IMR-90 (cell line): Measurements from ENCODE around the gene ZSWIM3. TPM values are rescaled to one million over a fixed set of nuclear protein-coding genes. Genes with fewer than 3 reads are reported as not detected.

Source experiments
- CEBPB ChIP-seq: IDR thresholded peaks from 2 replicates; pipeline ENCODE4 v1.6.1; 2012; ENCODE audit warnings: low read depth, low read length, improper control_type of control experiment
- CHD1 ChIP-seq: IDR thresholded peaks from 2 replicates; pipeline ENCODE4 v1.6.1; 2012; ENCODE audit warnings: low read depth, low read length, improper control_type of control experiment
- MAZ ChIP-seq: IDR thresholded peaks from 2 replicates; pipeline ENCODE4 v1.6.1; 2012; ENCODE audit warnings: low read depth, mild to moderate bottlenecking, low read length, improper control_type of control experiment, moderate library complexity, borderline replicate concordance
- MXI1 ChIP-seq: IDR thresholded peaks from 2 replicates; pipeline ENCODE4 v1.6.1; 2012; ENCODE audit warnings: low read depth, mild to moderate bottlenecking, low read length, moderate library complexity, borderline replicate concordance
- RFX5 ChIP-seq: IDR thresholded peaks from 2 replicates; pipeline ENCODE4 v1.8.0; 2012; ENCODE audit warnings: low read depth, mild to moderate bottlenecking, low read length, moderate library complexity
- SMC3 ChIP-seq: fragments of 150-350 bp; IDR thresholded peaks from 2 replicates; pipeline ENCODE4 v1.6.1; 2016; ENCODE audit warnings: low read depth, mild to moderate bottlenecking, antibody characterized with exemption, low read length, moderate library complexity
- polyA plus RNA-seq, 3 experiments: library from polyadenylated mRNA; depleted of rRNA; stranded (reverse); fragments of >200 nt; gene quantifications; 2 replicates each; pipeline ENCODE4 v1.2.3, GENCODE V29; 2012; ENCODE audit warnings: low replicate concordance in 1 of 3
- total RNA-seq: library from RNA; depleted of rRNA; stranded (reverse); fragments of >200 nt; gene quantifications from 2 replicates; pipeline ENCODE4 v1.2.3, GENCODE V29; 2012; rRNA removed

Gene ZSWIM3
- total and polyA plus RNA-seq, 2 of the 4 experiments (the other 2 are of a cell fraction) = 3.3 to 8.6 TPM

DNA sequence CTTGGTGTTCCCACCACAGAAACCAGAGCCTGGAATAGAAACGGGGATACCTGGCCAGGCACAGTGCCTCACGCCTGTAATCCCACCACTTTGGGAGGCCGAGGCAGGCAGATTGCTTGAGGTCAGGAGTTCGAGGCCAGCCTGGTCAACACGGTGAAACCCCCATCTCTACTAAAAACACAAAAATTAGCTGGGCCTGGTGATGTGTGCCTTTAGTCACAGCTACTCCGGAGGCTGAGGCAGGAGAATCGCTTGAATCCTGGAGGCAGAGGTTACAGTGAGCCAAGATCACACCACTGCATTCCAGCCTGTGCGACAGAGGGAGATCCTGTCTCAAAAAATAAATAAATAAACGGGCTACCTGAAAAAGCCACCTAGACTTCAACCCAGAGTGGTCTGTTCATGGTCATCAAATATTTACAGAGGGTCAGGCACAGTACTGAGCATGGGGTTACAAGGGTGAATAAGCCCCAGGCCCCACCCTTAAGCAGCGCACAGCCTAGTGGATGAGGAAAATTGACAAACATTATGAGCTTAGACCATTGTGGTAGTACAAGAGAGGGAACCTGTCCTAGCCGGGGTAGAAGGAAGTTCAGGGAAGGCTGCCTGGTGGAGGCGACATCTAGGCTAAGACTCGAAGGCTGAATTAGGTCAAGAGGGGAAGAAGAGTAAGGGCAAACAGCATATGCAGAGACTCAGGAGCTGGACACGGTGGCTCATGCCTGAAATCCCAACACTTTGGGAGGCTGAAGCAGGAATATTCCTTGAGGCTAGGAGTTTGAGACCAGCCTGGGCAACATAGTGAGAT is 69.9 kb downstream of the ZSWIM3 start (continued):
- TF ChIP-seq MAZ (no peak), CHD1 (no peak), CEBPB (no peak), MXI1 (no peak), RFX5 (no peak), SMC3 (no peak)

Other genes starting within 250 kb of the ZSWIM3 start
- not detected in 2 replicates for gene WFDC10A, start 227.9 kb upstream of the ZSWIM3 start, total RNA-seq
- not detected in 2 replicates for gene WFDC10A, start 227.9 kb upstream of the ZSWIM3 start, polyA plus RNA-seq (2012; rRNA removed)
- not detected in 2 replicates for gene WFDC9, start 226.3 kb upstream of the ZSWIM3 start, total RNA-seq
- gene WFDC9, start 226.3 kb upstream of the ZSWIM3 start, polyA plus RNA-seq (2012; rRNA removed) = not detected in 2 replicates
- gene WFDC11, start 187.4 kb upstream of the ZSWIM3 start, total RNA-seq = not detected in 2 replicates
- not detected in 2 replicates for gene WFDC11, start 187.4 kb upstream of the ZSWIM3 start, polyA plus RNA-seq (2012; rRNA removed)
- not detected in 2 replicates for gene WFDC13, start 155.6 kb upstream of the ZSWIM3 start, total RNA-seq
- not detected in 2 replicates for gene WFDC13, start 155.6 kb upstream of the ZSWIM3 start, polyA plus RNA-seq (2012; rRNA removed)
- not detected in 2 replicates for gene WFDC10B, start 152.6 kb upstream of the ZSWIM3 start, total RNA-seq
- not detected in 2 replicates for gene WFDC10B, start 152.6 kb upstream of the ZSWIM3 start, polyA plus RNA-seq (2012; rRNA removed)
- not detected in 2 replicates for gene SPINT4, start 135.3 kb upstream of the ZSWIM3 start, total RNA-seq
- gene SPINT4, start 135.3 kb upstream of the ZSWIM3 start, polyA plus RNA-seq (2012; rRNA removed) = not detected in 2 replicates
- 0.18 TPM in 1 of 2 replicates, not detected in the other for gene WFDC3, start 65.7 kb upstream of the ZSWIM3 start, total RNA-seq
- gene WFDC3, start 65.7 kb upstream of the ZSWIM3 start, polyA plus RNA-seq (2012; rRNA removed) = 0.87 and 1.4 TPM in 2 replicates
- 17.8 and 19.4 TPM in 2 replicates for gene DNTTIP1, start 65.7 kb upstream of the ZSWIM3 start, total RNA-seq
- gene DNTTIP1, start 65.7 kb upstream of the ZSWIM3 start, polyA plus RNA-seq (2012; rRNA removed) = 51.0 and 53.7 TPM in 2 replicates
- gene UBE2C, start 45.0 kb upstream of the ZSWIM3 start, total RNA-seq = 43.4 and 43.6 TPM in 2 replicates
- 120 and 124 TPM in 2 replicates for gene UBE2C, start 45.0 kb upstream of the ZSWIM3 start, polyA plus RNA-seq (2012; rRNA removed)
- 0.28 TPM in 1 of 2 replicates, not detected in the other for gene TNNC2, start 30.3 kb upstream of the ZSWIM3 start, total RNA-seq
- gene TNNC2, start 30.3 kb upstream of the ZSWIM3 start, polyA plus RNA-seq (2012; rRNA removed) = 0.46 and 0.53 TPM in 2 replicates
- 10.0 and 11.1 TPM in 2 replicates for gene SNX21, start 23.8 kb upstream of the ZSWIM3 start, total RNA-seq
- 17.9 and 19.2 TPM in 2 replicates for gene SNX21, start 23.8 kb upstream of the ZSWIM3 start, polyA plus RNA-seq (2012; rRNA removed)
- 27.8 and 29.8 TPM in 2 replicates for gene ACOT8, start 222 bp upstream of the ZSWIM3 start, total RNA-seq
- gene ACOT8, start 222 bp upstream of the ZSWIM3 start, polyA plus RNA-seq (2012; rRNA removed) = 47.5 and 54.3 TPM in 2 replicates
- gene ZSWIM1, start 23.6 kb downstream of the ZSWIM3 start, total RNA-seq = 7.8 and 10.0 TPM in 2 replicates
- gene ZSWIM1, start 23.6 kb downstream of the ZSWIM3 start, polyA plus RNA-seq (2012; rRNA removed) = 4.2 and 4.6 TPM in 2 replicates
- gene SPATA25, start 30.0 kb downstream of the ZSWIM3 start, total RNA-seq = 0.18 TPM in 1 of 2 replicates, not detected in the other
- gene SPATA25, start 30.0 kb downstream of the ZSWIM3 start, polyA plus RNA-seq (2012; rRNA removed) = 0.36 and 1.0 TPM in 2 replicates
- 0.56 and 1.1 TPM in 2 replicates for gene NEURL2, start 33.6 kb downstream of the ZSWIM3 start, total RNA-seq
- 2.0 and 2.5 TPM in 2 replicates for gene NEURL2, start 33.6 kb downstream of the ZSWIM3 start, polyA plus RNA-seq (2012; rRNA removed)
- gene CTSA, start 33.7 kb downstream of the ZSWIM3 start, total RNA-seq = 19.0 and 30.3 TPM in 2 replicates
- gene CTSA, start 33.7 kb downstream of the ZSWIM3 start, polyA plus RNA-seq (2012; rRNA removed) = 290 and 312 TPM in 2 replicates
- 5.0 and 5.4 TPM in 2 replicates for gene PLTP, start 54.5 kb downstream of the ZSWIM3 start, total RNA-seq
- 53.5 and 55.8 TPM in 2 replicates for gene PLTP, start 54.5 kb downstream of the ZSWIM3 start, polyA plus RNA-seq (2012; rRNA removed)
- 5.4 and 6.1 TPM in 2 replicates for gene PCIF1, start 77.1 kb downstream of the ZSWIM3 start, total RNA-seq
- 17.8 and 18.3 TPM in 2 replicates for gene PCIF1, start 77.1 kb downstream of the ZSWIM3 start, polyA plus RNA-seq (2012; rRNA removed)
- gene ZNF335, start 114.6 kb downstream of the ZSWIM3 start, total RNA-seq = 11.8 and 12.5 TPM in 2 replicates
- 17.8 and 20.2 TPM in 2 replicates for gene ZNF335, start 114.6 kb downstream of the ZSWIM3 start, polyA plus RNA-seq (2012; rRNA removed)
- under 0.01 TPM in 2 replicates for gene MMP9, start 151.3 kb downstream of the ZSWIM3 start, total RNA-seq
- gene MMP9, start 151.3 kb downstream of the ZSWIM3 start, polyA plus RNA-seq (2012; rRNA removed) = 0.16 and 0.17 TPM in 2 replicates
- not detected in 2 replicates for gene SLC12A5, start 171.6 kb downstream of the ZSWIM3 start, total RNA-seq
- gene SLC12A5, start 171.6 kb downstream of the ZSWIM3 start, polyA plus RNA-seq (2012; rRNA removed) = 2.2 and 3.4 TPM in 2 replicates
- 20.6 and 22.5 TPM in 2 replicates for gene NCOA5, start 232.3 kb downstream of the ZSWIM3 start, total RNA-seq
- 17.0 and 17.4 TPM in 2 replicates for gene NCOA5, start 232.3 kb downstream of the ZSWIM3 start, polyA plus RNA-seq (2012; rRNA removed)